Lung (tissue), 12 donors: Measurements from ENCODE around the gene UBASH3B. TPM values are rescaled to one million over a fixed set of nuclear protein-coding genes. Genes with fewer than 3 reads are reported as not detected.

Experiments
- ATAC-seq: fragments of 200-7000 bp; cut with Tn5 transposase; one replicate; pipeline ENCODE4 v1.9.1; 2020; ENCODE audit warnings: moderate number of reproducible peaks; ENCODE audit not compliant: insufficient read depth, low FRiP score
- DNase-seq, 3 donors: peaks; one replicate each; pipeline ENCODE4 v3.0.0-alpha.2; 2013 to 2017
- H3K27ac ChIP-seq, 2 donors: one replicate each; pipeline ENCODE4 v1.5.1; 2013; ENCODE audit warnings: mild to moderate bottlenecking in 2 of 2, moderate library complexity in 2 of 2, control low read depth in 1 of 2, inconsistent platforms in 1 of 2, low read depth in 1 of 2, low read length in 1 of 2
- H3K27me3 ChIP-seq, 3 donors: one replicate each; pipeline ENCODE4 v1.5.1; 2013; ENCODE audit warnings: low read length in 2 of 3; ENCODE audit not compliant: control insufficient read depth in 3 of 3, insufficient read depth in 3 of 3
- H3K36me3 ChIP-seq, 4 donors: one replicate each; pipeline ENCODE4 v1.5.1; 2013; ENCODE audit warnings: low read length in 4 of 4, mild to moderate bottlenecking in 1 of 4, moderate library complexity in 1 of 4; ENCODE audit not compliant: control insufficient read depth in 4 of 4, insufficient read depth in 4 of 4
- H3K4me1 ChIP-seq, 5 donors: one replicate each; pipeline ENCODE4 v1.5.1; 2013; ENCODE audit warnings: low read length in 5 of 5, mild to moderate bottlenecking in 2 of 5, moderate library complexity in 1 of 5; ENCODE audit not compliant: control insufficient read depth in 5 of 5, insufficient read depth in 5 of 5
- H3K4me3 ChIP-seq: one replicate; pipeline ENCODE4 v1.5.1; 2013; ENCODE audit warnings: mild to moderate bottlenecking, control low read depth, moderate library complexity
- H3K9ac ChIP-seq, 2 donors: one replicate each; pipeline ENCODE4 v1.5.1; 2013; ENCODE audit warnings: low read length in 2 of 2, control low read depth in 1 of 2; ENCODE audit not compliant: insufficient read depth in 1 of 2
- H3K9me3 ChIP-seq, 4 donors: one replicate each; pipeline ENCODE4 v1.5.1; 2013; ENCODE audit warnings: low read length in 3 of 4, mild to moderate bottlenecking in 1 of 4, moderate library complexity in 1 of 4; ENCODE audit not compliant: control insufficient read depth in 4 of 4, insufficient read depth in 3 of 4
- CTCF ChIP-seq: IDR thresholded peaks from 2 replicates; pipeline ENCODE4 v1.5.1; 2012; ENCODE audit warnings: mild to moderate bottlenecking; ENCODE audit errors: control extremely low read depth, extremely low read depth
- WGBS, 2 donors: extraction: QIAGEN DNeasy Blood & Tissue Kit; methylation state at CpG; one replicate each; pipeline ENCODE4 v1.1.7; 2013; 5-methylcytosine and 5-hydroxymethylcytosine counted together
- polyA plus RNA-seq, 2 donors: library from polyadenylated mRNA; stranded (reverse); fragments of 200-250 nt; gene quantifications; one replicate each; pipeline ENCODE4 v1.2.1, GENCODE V29; 2013
- total RNA-seq, 2 donors: library from RNA; depleted of rRNA in 1 of 2; stranded (reverse); fragments of >200 nt in 1 of 2; gene quantifications; one replicate each; pipeline ENCODE4 v1.2.1, GENCODE V29; 2014 to 2021
- donor health status: control.
- donor health status: control.
- donor health status: Bipolar disorder and iron deficiency.
- donor health status: healthy.
- donor health status: DM: yes; HTN: yes; CAD: no.

Gene UBASH3B
- total and polyA plus RNA-seq, 4 donors = 5.8 to 51.2 (median 12.4) TPM

- H3K27me3 ChIP-seq = no peaks in the 10 kb centered on the region
- peaks cover 0 to 3% (median 1%) of the 10 kb centered on the region in 4 donors for H3K9me3 ChIP-seq
- 35 to 62% methylated on average over 6 of the region's 6 CpGs for WGBS, 2 donors
- H3K36me3 ChIP-seq = no peaks in the 10 kb centered on the region
- H3K27ac ChIP-seq = no peak overlapping the region
- DNase-seq = peak in 2 of 3 donors; percentile 44 to 66
- TF ChIP-seq CTCF = no peak
- no peak overlapping the region for H3K9ac ChIP-seq
- ATAC-seq = no peak
- H3K4me1 ChIP-seq = peaks cover 0 to 24% (median 4%) of the 10 kb centered on the region in 5 donors
- H3K4me3 ChIP-seq = no peak overlapping the region
Observed at GRCh38 chr11:122668562-122669090, 13.1 kb downstream of the UBASH3B start.

DNA sequence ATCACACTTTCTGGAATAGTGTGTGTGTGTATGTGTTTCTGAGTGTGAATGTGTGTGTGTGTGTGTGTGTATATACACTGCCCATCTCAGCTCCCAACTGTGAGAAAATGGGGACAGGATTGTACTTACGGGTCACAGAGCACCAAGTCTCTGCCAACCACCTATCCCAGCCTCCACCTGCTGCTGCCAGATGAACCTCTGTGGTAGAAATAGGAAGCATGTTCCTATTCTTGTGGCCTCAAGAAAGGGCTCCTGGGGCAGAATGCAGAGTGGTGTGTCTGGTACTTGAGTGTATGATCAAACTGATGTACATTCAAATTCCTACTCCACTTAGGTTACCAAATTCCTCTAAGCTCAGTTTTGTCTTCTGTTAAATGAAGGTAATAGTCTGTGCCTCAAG, 14.6 kb downstream of the UBASH3B start:
- no peak overlapping the region for H3K27ac ChIP-seq
- DNase-seq = no peak
- no peak overlapping the region for H3K4me3 ChIP-seq
- peaks cover 0 to 3% (median 1%) of the 10 kb centered on the region in 4 donors for H3K9me3 ChIP-seq
- 84 to 96% methylated on average over 1 of the region's 1 CpG for WGBS, 2 donors
- TF ChIP-seq CTCF = no peak
- no peaks in the 10 kb centered on the region for H3K27me3 ChIP-seq
- H3K9ac ChIP-seq = no peak overlapping the region
- H3K4me1 ChIP-seq = peaks cover 0 to 32% (median 4%) of the 10 kb centered on the region in 5 donors
- no peak for ATAC-seq
- H3K36me3 ChIP-seq = no peaks in the 10 kb centered on the region

DNA sequence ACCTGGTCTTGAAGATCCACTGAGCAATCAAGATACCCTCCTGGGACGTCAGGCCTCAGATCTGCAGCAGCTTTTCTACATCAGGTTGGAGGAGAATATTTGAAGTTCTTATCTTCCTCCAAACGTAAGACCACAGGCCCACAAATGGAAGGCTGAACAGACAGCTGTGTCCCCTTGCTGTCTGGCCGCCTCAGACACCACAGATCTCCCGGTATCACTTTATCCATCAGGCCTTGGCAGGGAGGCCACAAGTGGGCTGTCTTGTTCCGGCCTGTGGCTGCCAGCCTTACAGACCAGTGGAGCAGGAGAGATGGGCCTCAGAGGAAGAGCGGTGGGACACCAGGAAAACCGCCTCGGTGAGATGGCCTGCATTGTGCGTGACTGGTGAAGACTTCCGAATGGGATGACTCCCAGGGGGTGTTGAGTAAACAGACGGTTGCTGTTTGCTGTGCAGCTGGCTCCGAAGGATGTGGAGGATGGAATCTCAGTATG, 15.9 kb downstream of the UBASH3B start:
- H3K27ac ChIP-seq = peak overlapping the region in 1 of 2 donors; percentile 58
- peak; percentile 21 for ATAC-seq

More for the DNA sequence above, 15.9 kb downstream of the UBASH3B start:
- Histone ChIP-seq H3K9me3 (peaks cover 0 to 3% (median 1%) of the 10 kb centered on the region in 4 donors), H3K4me3 (no peak overlapping the region), H3K4me1 (peaks cover 0 to 28% (median 4%) of the 10 kb centered on the region in 5 donors), H3K9ac (no peak overlapping the region), H3K36me3 (no peaks in the 10 kb centered on the region), H3K27me3 (no peaks in the 10 kb centered on the region)
- TF ChIP-seq CTCF = no peak
- WGBS, 2 donors = 35 to 65% methylated on average over 12 of the region's 12 CpGs
- DNase-seq = peak; percentile 72 to 87 (median 83)
